B cell (primary cell): ENCODE data around the gene LRIT3. TPM values are rescaled to one million over a fixed set of nuclear protein-coding genes. Genes with fewer than 3 reads are reported as not detected.

Experiments used
- ATAC-seq: fragments of 200-7000 bp; cut with Tn5 transposase; one replicate; pipeline ENCODE4 v1.10.0; 2021; ENCODE audit warnings: low read depth, mild to moderate bottlenecking, moderate number of reproducible peaks, moderate library complexity
- CTCF ChIA-PET: fragments of 350-600 bp; sonication (Branson Sonifier 250); formaldehyde crosslinking; loops from one replicate; lab custom pipeline; 2021; ENCODE audit warnings: antibody characterized with exemption, inconsistent platforms; lab: Charles Lee
- POLR2A ChIA-PET: fragments of 350-600 bp; sonication (Branson Sonifier 250); formaldehyde crosslinking; loops from one replicate; lab custom pipeline; 2021; ENCODE audit warnings: antibody characterized with exemption; lab: Charles Lee
- DNase-seq: peaks from one replicate; pipeline ENCODE4 v3.0.0; 2013
- H2AFZ ChIP-seq: 2 replicates; pipeline ENCODE4 v1.6.1; 2012; ENCODE audit warnings: mild to moderate bottlenecking, low read depth, low read length; ENCODE audit not compliant: insufficient read depth, poor library complexity, severe bottlenecking
- H3K27ac ChIP-seq, 2 donors: 1 replicate in 1 of 2; 2 replicates in 1 of 2; pipeline ENCODE4 v1.5.1; 2012 to 2013; ENCODE audit warnings: low read length in 2 of 2, mild to moderate bottlenecking in 2 of 2, moderate library complexity in 1 of 2
- H3K27me3 ChIP-seq, 4 experiments: fragments of 200-600 bp in 1 of 4; sonication (generic) in 1 of 4; replicated peaks in 1 of 4; 1 replicate in 2 of 4; 2 replicates in 2 of 4; pipeline versions ENCODE4 v1.6.1 to v1.7.0; 2013 to 2016; ENCODE audit warnings: low read length in 3 of 4, mild to moderate bottlenecking in 2 of 4, mixed read lengths in 1 of 4, moderate library complexity in 1 of 4; ENCODE audit not compliant: insufficient read depth in 4 of 4, control insufficient read depth in 3 of 4; ENCODE audit errors: control extremely low read depth in 1 of 4
- H3K36me3 ChIP-seq, 2 experiments: replicated peaks in 1 of 2; 1 replicate in 1 of 2; 2 replicates in 1 of 2; pipeline versions ENCODE4 v1.6.1 to v1.7.1; 2013; ENCODE audit warnings: low read length in 1 of 2; ENCODE audit not compliant: insufficient read depth in 2 of 2, control insufficient read depth in 1 of 2; ENCODE audit errors: control extremely low read depth in 1 of 2, extremely low read depth in 1 of 2
- H3K4me1 ChIP-seq, 2 donors: fragments of 200-600 bp in 1 of 2; sonication (generic) in 1 of 2; 1 replicate in 1 of 2; 2 replicates in 1 of 2; pipeline versions ENCODE4 v1.5.1 to v1.6.1; 2013 to 2017; ENCODE audit warnings: low read length in 2 of 2; ENCODE audit not compliant: control insufficient read depth in 2 of 2, insufficient read depth in 2 of 2
- H3K4me2 ChIP-seq: replicated peaks from 2 replicates; pipeline ENCODE3; 2012; ENCODE audit warnings: mild to moderate bottlenecking, low read depth, low read length; ENCODE audit not compliant: poor library complexity, severe bottlenecking
- H3K4me3 ChIP-seq, 5 experiments: fragments of 200-600 bp in 1 of 5; sonication (generic) in 1 of 5; 1 replicate in 3 of 5; 2 replicates in 2 of 5; pipeline versions ENCODE4 v1.5.1 to v1.7.0; 2011 to 2016; ENCODE audit warnings: low read length in 4 of 5, mild to moderate bottlenecking in 4 of 5, low read depth in 2 of 5, control low read depth in 1 of 5, moderate library complexity in 1 of 5; ENCODE audit not compliant: insufficient read depth in 1 of 5; ENCODE audit errors: control extremely low read depth in 1 of 5, extremely low read depth in 1 of 5
- H3K79me2 ChIP-seq: fragments of 200-600 bp; sonication (generic); one replicate; pipeline ENCODE4 v1.6.0; 2016; ENCODE audit warnings: low read length; ENCODE audit not compliant: control insufficient read depth, insufficient read depth
- H3K9ac ChIP-seq: fragments of 200-600 bp; sonication (generic); 2 replicates; pipeline ENCODE4 v1.6.1; 2017; ENCODE audit warnings: mild to moderate bottlenecking, low read length, moderate library complexity
- H3K9me3 ChIP-seq, 3 donors: one replicate each; pipeline versions ENCODE4 v1.6.1 to v1.7.1; 2013; ENCODE audit warnings: low read length in 2 of 3; ENCODE audit not compliant: control insufficient read depth in 2 of 3, insufficient read depth in 1 of 3; ENCODE audit errors: control extremely low read depth in 1 of 3
- H4K20me1 ChIP-seq: 2 replicates; pipeline ENCODE4 v1.6.0; 2012; ENCODE audit warnings: mild to moderate bottlenecking, low read length; ENCODE audit not compliant: insufficient read depth, control insufficient read depth, poor library complexity, severe bottlenecking
- H3K27ac Mint-ChIP-seq: one replicate; pipeline ENCODE4 v1.8.0; 2021; ENCODE audit warnings: mixed read lengths
- H3K27me3 Mint-ChIP-seq: one replicate; pipeline ENCODE4 v1.8.0; 2021; ENCODE audit warnings: mixed read lengths
- H3K4me1 Mint-ChIP-seq: one replicate; pipeline ENCODE4 v1.8.0; 2021; ENCODE audit warnings: mixed read lengths
- H3K4me3 Mint-ChIP-seq: one replicate; pipeline ENCODE4 v1.8.0; 2021; ENCODE audit warnings: mixed read lengths
- H3K9me3 Mint-ChIP-seq: one replicate; pipeline ENCODE4 v1.8.0; 2022; ENCODE audit warnings: mixed read lengths; ENCODE audit not compliant: insufficient read depth
- EZH2 ChIP-seq: IDR thresholded peaks from 2 replicates; pipeline ENCODE4 v1.6.1; 2012; ENCODE audit warnings: borderline replicate concordance, low read depth, mild to moderate bottlenecking, moderate library complexity, low read length; ENCODE audit not compliant: insufficient read depth, poor library complexity, severe bottlenecking
- WGBS: methylation state at CpG from one replicate; pipeline ENCODE4 v1.1.5; 2013; ENCODE audit warnings: missing lambda C conversion rate; ENCODE audit not compliant: insufficient coverage; 5-methylcytosine and 5-hydroxymethylcytosine counted together
- intact Hi-C: fragments of 100-400 bp; cut with micrococcal nuclease; formaldehyde crosslinking; loops from one replicate; pipeline ENCODE4 v1.10.0; 2022
- polyA plus RNA-seq: library from polyadenylated mRNA; depleted of rRNA; stranded (reverse); fragments of >200 nt; gene quantifications from 2 replicates; pipeline ENCODE4 v1.2.3, GENCODE V29; 2012
- total RNA-seq, 2 donors: library from RNA; stranded (reverse); fragments of 120-200 nt in 1 of 2; gene quantifications; 1 replicate in 1 of 2; 2 replicates in 1 of 2; pipeline versions ENCODE4 v1.2.3 to v1.2.4, GENCODE V29; 2013 to 2022
- TF ChIP-seq, protein P1 (sequence below): fragments of 200-600 bp; IDR thresholded peaks from one replicate; pipeline ENCODE4 v1.8.0; 2022; ENCODE audit warnings: antibody characterized with exemption, mild to moderate bottlenecking

The LRIT3 gene
- total and polyA plus RNA-seq, 2 donors (not counting 1 experiment from before 2014, with no cell fraction given), result 0.21 to 0.32 TPM

DNA sequence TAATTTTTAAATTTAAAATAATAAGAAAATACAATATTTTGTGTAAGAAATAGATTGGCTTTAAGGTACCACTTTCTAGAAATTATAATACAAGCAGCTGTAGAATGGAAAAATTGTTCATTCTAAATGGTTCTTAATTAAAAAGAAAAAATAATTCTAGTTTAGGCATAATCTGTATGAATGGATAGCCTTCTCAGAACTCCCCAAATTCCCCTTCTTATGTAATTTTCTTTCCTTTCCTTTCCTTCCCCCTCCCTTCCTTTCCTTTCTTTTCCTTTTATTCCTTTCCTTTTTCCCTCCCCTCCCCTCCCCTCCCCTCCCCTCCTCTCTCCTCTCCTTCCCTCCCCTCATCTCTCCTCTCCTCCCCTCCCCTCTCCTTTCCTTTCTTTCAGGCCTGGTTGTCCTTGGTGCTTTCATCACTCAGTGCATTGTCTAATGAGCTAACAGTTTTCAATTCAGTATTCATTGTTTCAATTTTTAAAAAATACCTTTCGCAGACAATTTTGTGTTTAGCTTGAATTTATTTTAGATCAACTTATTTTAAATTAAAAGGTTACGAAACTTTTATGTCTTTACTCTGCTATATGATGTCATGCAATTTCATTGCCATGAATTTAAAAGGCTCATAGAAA, 28.8 kb downstream of the LRIT3 start:
- no peaks in the 10 kb centered on the region for H3K4me1 Mint-ChIP-seq
- no peaks in the 10 kb centered on the region for H3K27me3 ChIP-seq
- no peaks in the 10 kb centered on the region for H4K20me1 ChIP-seq
- no peaks in the 10 kb centered on the region for H3K9me3 Mint-ChIP-seq
- H3K27ac ChIP-seq, result no peak overlapping the region
- TF ChIP-seq, protein P1, sequence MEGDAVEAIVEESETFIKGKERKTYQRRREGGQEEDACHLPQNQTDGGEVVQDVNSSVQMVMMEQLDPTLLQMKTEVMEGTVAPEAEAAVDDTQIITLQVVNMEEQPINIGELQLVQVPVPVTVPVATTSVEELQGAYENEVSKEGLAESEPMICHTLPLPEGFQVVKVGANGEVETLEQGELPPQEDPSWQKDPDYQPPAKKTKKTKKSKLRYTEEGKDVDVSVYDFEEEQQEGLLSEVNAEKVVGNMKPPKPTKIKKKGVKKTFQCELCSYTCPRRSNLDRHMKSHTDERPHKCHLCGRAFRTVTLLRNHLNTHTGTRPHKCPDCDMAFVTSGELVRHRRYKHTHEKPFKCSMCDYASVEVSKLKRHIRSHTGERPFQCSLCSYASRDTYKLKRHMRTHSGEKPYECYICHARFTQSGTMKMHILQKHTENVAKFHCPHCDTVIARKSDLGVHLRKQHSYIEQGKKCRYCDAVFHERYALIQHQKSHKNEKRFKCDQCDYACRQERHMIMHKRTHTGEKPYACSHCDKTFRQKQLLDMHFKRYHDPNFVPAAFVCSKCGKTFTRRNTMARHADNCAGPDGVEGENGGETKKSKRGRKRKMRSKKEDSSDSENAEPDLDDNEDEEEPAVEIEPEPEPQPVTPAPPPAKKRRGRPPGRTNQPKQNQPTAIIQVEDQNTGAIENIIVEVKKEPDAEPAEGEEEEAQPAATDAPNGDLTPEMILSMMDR, result no peak
- TF ChIP-seq EZH2, result no peak
- H3K9ac ChIP-seq, result no peak overlapping the region
- ATAC-seq (no peak), DNase-seq (no peak)
- no CpG with 5 or more reads among the region's 2 CpGs for WGBS
- H3K9me3 ChIP-seq, result peaks cover 0 to 3% (median 0%) of the 10 kb centered on the region in 3 donors
- no peaks in the 10 kb centered on the region for H3K36me3 ChIP-seq
- H2AFZ ChIP-seq, result no peak overlapping the region
- H3K4me1 ChIP-seq, result no peaks in the 10 kb centered on the region
- CTCF ChIA-PET, result no interaction called here
- H3K4me3 Mint-ChIP-seq, result no peak overlapping the region
- intact Hi-C loops, result no loop called here
- H3K4me3 ChIP-seq, result no peak overlapping the region
- POLR2A ChIA-PET, result no interaction called here
- H3K27ac Mint-ChIP-seq, result no peak overlapping the region
- no peaks in the 10 kb centered on the region for H3K79me2 ChIP-seq
- H3K4me2 ChIP-seq, result no peak overlapping the region
- peaks cover 11% of the 10 kb centered on the region for H3K27me3 Mint-ChIP-seq

DNA sequence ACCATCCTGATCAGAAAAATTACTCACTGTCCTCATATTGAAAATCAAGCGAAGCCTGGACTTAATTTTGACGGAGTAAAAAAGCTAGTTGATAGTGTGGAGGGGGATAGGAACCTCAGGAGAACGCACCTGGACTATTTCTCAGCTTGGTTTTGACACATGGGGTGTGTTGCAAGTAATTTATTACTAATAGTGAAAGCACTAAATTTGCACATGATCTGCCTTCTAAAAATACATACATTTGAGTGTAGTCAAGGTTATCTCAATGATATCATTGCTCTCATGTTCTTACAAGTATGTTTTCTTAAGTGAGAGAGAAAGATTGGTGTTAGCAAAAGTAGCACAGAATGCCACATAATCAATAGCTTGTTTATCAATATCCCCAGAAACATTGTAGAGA, 29.5 kb downstream of the LRIT3 start:
- CTCF ChIA-PET, result no interaction called here
- H3K27me3 ChIP-seq, result no peaks in the 10 kb centered on the region
- Mint-ChIP-seq H3K9me3 (no peaks in the 10 kb centered on the region), H3K4me1 (no peaks in the 10 kb centered on the region), H3K27me3 (peaks cover 11% of the 10 kb centered on the region), H3K4me3 (no peak overlapping the region), H3K27ac (no peak overlapping the region)
- no peak overlapping the region for H2AFZ ChIP-seq
- DNase-seq (no peak), ATAC-seq (no peak)
- no CpG with 5 or more reads among the region's 3 CpGs for WGBS
- no peaks in the 10 kb centered on the region for H3K36me3 ChIP-seq
- no peak overlapping the region for H3K27ac ChIP-seq
- H3K4me3 ChIP-seq, result no peak overlapping the region
- POLR2A ChIA-PET, result no interaction called here
- TF ChIP-seq EZH2, result no peak
- TF ChIP-seq, protein P1, result no peak
- H3K79me2 ChIP-seq, result no peaks in the 10 kb centered on the region
- peaks cover 0 to 3% (median 0%) of the 10 kb centered on the region in 3 donors for H3K9me3 ChIP-seq
- H3K4me1 ChIP-seq, result no peaks in the 10 kb centered on the region
- H4K20me1 ChIP-seq, result no peaks in the 10 kb centered on the region
- intact Hi-C loops, result no loop called here
- no peak overlapping the region for H3K9ac ChIP-seq
- H3K4me2 ChIP-seq, result no peak overlapping the region
